ENCODE data around the gene COL16A1.

COL16A1 gene

GRCh38 chr1:31701091-31701736 is 2.6 kb downstream of the COL16A1 start:
- no peak for ATAC-seq
- peaks cover 32% of the 10 kb centered on the region for H3K27me3 Mint-ChIP-seq
- peak in 1 of 2 donors; percentile 31 for DNase-seq
- H3K9me3 Mint-ChIP-seq = no peaks in the 10 kb centered on the region
- H3K27ac Mint-ChIP-seq = no peak overlapping the region
- no peak overlapping the region for H3K4me3 Mint-ChIP-seq
- peaks cover 44% of the 10 kb centered on the region for H3K4me1 Mint-ChIP-seq

GRCh38 chr1:31700468-31701090 is 3.2 kb downstream of the COL16A1 start:
- H3K27ac Mint-ChIP-seq = no peak overlapping the region
- no peak for ATAC-seq

DNA sequence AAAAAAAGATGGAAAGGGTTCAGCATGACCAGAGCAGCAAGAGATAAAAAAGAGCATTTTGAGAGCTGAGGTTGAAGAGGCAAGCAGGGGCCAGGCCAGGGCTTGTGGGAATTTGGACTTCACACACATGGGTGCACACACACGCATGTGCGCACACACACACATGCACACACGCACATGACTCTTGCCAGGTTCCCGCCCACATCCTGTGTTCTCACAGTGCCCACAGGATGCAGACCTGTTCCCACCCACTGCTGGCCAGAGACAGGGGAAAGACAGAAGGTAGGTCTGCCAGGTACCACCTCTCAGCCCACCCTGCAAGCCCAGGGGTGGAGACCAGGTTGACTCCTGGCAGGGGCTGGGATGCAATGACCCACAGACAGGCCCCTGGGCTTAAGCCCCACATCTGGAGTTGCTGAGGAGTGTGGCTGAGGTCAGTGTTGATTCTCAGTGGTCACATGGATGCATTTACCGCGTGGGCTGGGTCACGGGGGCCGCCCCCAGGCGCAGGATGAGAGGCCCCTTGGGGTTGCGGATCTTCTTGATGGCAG is 4.4 kb downstream of the COL16A1 start:
- Mint-ChIP-seq H3K4me3 (no peak overlapping the region), H3K9me3 (no peaks in the 10 kb centered on the region), H3K27me3 (peaks cover 16% of the 10 kb centered on the region), H3K4me1 (peaks cover 27% of the 10 kb centered on the region), H3K27ac (peak overlapping the region in 1 of 2 donors; percentile 92)
- DNase-seq = peak in 1 of 2 donors; percentile 27
- ATAC-seq = peak; percentile 49

More at GRCh38 chr1:31700468-31701090, 3.2 kb downstream of the COL16A1 start:
- Mint-ChIP-seq H3K27me3 (peaks cover 28% of the 10 kb centered on the region), H3K9me3 (no peaks in the 10 kb centered on the region), H3K4me1 (peaks cover 38% of the 10 kb centered on the region), H3K4me3 (no peak overlapping the region)
- no peak for DNase-seq

GRCh38 chr1:31697369-31697984 is 6.3 kb downstream of the COL16A1 start:
- ATAC-seq (no peak), DNase-seq (no peak)
- H3K4me1 Mint-ChIP-seq = peaks cover 25% of the 10 kb centered on the region
- no peak overlapping the region for H3K4me3 Mint-ChIP-seq
- no peaks in the 10 kb centered on the region for H3K27me3 Mint-ChIP-seq
- H3K9me3 Mint-ChIP-seq = no peaks in the 10 kb centered on the region
- peak overlapping the region in 1 of 2 donors; percentile 59 for H3K27ac Mint-ChIP-seq

DNA sequence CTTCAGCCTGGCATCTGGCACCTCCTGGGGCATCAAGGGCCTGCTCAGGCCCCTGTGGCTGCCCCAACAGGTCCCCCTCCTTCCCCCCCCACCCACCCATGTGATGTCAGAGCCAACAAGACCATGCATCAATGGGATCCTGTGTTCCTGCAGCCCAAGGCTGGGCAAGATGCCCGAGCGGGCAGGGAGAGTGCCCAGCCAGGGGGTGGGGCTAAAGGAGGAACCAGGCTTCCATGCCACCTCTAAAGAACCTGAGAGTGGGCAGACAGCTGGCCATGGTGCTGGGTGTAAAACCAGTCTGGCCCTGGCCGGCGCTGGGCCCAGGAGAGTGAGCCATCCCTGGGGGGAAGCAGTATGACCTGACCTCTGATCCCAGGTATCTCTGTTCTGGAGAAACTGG is 7.6 kb downstream of the COL16A1 start:
- Mint-ChIP-seq H3K27ac (no peak overlapping the region), H3K4me1 (peaks cover 23% of the 10 kb centered on the region), H3K27me3 (no peaks in the 10 kb centered on the region), H3K4me3 (no peak overlapping the region), H3K9me3 (no peaks in the 10 kb centered on the region)
- DNase-seq (no peak), ATAC-seq (no peak)

DNA sequence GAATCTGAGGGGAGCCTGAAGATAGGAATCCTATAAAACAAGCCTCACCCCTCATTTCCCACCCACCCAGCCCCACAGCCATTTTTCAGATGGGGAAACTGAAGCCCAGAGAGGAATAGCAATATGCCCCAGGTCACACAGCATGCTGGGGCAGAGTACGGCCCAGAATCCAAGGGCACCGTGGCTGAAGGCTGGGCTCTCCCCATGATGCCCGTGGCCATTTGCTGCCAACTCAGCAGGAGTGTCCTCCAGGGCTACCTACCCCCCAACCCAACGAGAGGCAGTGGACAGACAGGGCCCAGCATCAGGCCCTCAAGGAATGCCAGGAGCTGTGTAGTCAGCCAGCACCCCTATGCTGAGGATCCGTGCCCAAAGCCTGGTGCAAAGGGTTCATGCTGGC is 8.5 kb downstream of the COL16A1 start:
- H3K27me3 Mint-ChIP-seq = no peaks in the 10 kb centered on the region
- H3K4me1 Mint-ChIP-seq = peaks cover 14% of the 10 kb centered on the region
- no peak for ATAC-seq
- H3K27ac Mint-ChIP-seq = peak overlapping the region in 1 of 2 donors; percentile 74
- no peaks in the 10 kb centered on the region for H3K9me3 Mint-ChIP-seq
- DNase-seq = no peak
- H3K4me3 Mint-ChIP-seq = no peak overlapping the region

GRCh38 chr1:31694964-31695313 is 8.9 kb downstream of the COL16A1 start:
- H3K27me3 Mint-ChIP-seq = no peaks in the 10 kb centered on the region
- no peak for DNase-seq
- peak overlapping the region in 1 of 2 donors; percentile 74 for H3K27ac Mint-ChIP-seq
- H3K9me3 Mint-ChIP-seq = no peaks in the 10 kb centered on the region
- H3K4me3 Mint-ChIP-seq = no peak overlapping the region
- peaks cover 12% of the 10 kb centered on the region for H3K4me1 Mint-ChIP-seq
- no peak for ATAC-seq

DNA sequence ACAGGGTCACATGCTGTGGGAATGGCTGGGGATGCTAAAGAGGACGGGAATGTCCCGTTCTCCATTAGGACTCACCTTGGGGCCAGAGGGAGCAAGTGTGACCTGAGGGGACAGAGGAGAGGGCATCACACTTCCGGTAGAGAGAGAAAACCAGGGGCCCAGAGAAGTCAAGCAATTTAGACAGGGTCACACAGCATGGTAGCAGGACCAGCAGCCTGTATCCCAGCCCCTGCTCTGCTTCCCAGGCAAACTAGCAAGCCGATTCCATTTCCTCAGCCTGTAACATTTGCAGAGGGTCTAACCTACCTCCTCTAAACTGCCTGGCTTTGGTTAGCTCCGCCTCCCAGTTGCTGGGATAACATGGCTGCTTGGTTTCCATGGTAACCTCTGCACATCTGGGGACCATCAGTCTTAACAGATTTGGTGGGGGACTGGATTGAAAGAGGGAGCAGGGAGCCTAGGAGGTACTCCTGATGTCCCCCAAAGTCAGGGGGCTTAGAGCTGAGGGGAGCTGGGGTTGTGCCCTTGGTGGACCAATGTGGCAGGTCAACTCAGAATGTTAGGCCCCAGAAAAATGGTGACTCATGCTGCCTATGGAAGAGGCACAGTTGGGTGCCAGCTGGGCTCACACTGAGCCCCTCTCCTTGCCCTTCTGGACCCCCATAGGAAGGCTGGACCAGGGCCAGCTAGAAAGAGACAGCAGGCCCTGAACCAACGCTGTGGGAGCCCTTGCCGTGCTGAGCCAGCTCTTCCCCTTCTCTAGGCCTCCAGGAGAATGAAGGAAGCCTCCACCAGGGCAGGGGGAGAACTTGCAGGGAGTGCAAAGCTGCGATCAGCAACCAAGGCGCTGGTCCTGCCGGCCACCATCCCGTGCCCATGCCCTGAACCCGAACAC is 9.5 kb downstream of the COL16A1 start:
- Mint-ChIP-seq H3K4me1 (peaks cover 5% of the 10 kb centered on the region), H3K4me3 (no peak overlapping the region), H3K27ac (no peak overlapping the region), H3K9me3 (no peaks in the 10 kb centered on the region), H3K27me3 (no peaks in the 10 kb centered on the region)
- no peak for ATAC-seq
- no peak for DNase-seq

GRCh38 chr1:31693231-31693630 is 10.6 kb downstream of the COL16A1 start:
- DNase-seq = no peak
- no peak overlapping the region for H3K4me3 Mint-ChIP-seq
- H3K27ac Mint-ChIP-seq = no peak overlapping the region
- H3K27me3 Mint-ChIP-seq = no peaks in the 10 kb centered on the region
- no peaks in the 10 kb centered on the region for H3K4me1 Mint-ChIP-seq
- ATAC-seq = no peak
- no peaks in the 10 kb centered on the region for H3K9me3 Mint-ChIP-seq

DNA sequence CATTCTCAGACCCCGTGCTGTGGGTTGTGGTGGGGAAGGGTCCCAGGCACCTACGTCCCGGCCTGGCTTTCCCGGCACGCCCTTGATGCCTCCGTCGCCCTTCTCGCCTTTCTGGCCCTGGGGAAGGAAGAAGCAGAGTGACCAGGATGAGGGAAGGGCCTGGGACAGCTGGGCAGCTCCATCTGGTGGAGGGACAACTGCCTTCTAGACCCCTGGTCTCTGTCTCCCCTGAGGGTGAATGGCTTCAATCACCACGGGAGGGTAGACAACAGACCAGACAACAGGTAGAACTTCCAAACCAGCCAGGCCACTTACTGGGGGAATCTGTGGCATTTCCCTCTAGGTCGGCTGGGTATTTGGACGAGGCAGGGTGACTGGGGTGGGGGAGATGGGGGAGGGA is 11.9 kb downstream of the COL16A1 start:
- Mint-ChIP-seq H3K4me1 (no peaks in the 10 kb centered on the region), H3K9me3 (no peaks in the 10 kb centered on the region), H3K27me3 (no peaks in the 10 kb centered on the region), H3K27ac (no peak overlapping the region), H3K4me3 (no peak overlapping the region)
- ATAC-seq (no peak), DNase-seq (no peak)

DNA sequence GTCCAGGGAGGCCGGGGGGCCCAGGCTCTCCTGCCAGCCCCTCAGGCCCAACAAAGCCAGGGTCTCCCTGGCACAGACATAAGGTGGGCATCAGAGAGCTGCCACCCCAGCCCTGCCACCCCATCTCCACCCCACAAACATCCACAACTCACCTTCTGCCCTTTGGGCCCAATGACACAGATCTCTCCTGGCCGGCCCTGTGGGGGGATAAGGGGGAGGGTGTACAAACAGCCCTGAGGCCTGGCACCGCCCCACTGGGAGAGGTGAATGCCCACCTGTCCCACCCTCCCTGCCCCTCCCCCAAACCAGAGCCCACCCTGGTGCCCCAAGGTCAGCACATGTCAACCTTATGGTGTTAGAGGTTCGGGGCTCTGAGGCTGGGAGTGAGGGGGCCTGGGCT is 12.4 kb downstream of the COL16A1 start:
- peaks cover under 1% of the 10 kb centered on the region for H3K27me3 Mint-ChIP-seq

GRCh38 chr1:31690921-31691320 is 12.9 kb downstream of the COL16A1 start:
- peak overlapping the region in 1 of 2 donors; percentile 34 for H3K27ac Mint-ChIP-seq
- no peaks in the 10 kb centered on the region for H3K4me1 Mint-ChIP-seq
- no peaks in the 10 kb centered on the region for H3K9me3 Mint-ChIP-seq
- H3K27me3 Mint-ChIP-seq = peaks cover 6% of the 10 kb centered on the region
- no peak overlapping the region for H3K4me3 Mint-ChIP-seq
- no peak for ATAC-seq
- no peak for DNase-seq

More for the DNA sequence above, 12.4 kb downstream of the COL16A1 start:
- Mint-ChIP-seq H3K4me3 (no peak overlapping the region), H3K9me3 (no peaks in the 10 kb centered on the region), H3K27ac (no peak overlapping the region), H3K4me1 (no peaks in the 10 kb centered on the region)
- ATAC-seq (peak; percentile 26), DNase-seq (no peak)

GRCh38 chr1:31689854-31690253 is 14.0 kb downstream of the COL16A1 start:
- DNase-seq = no peak
- Mint-ChIP-seq H3K4me1 (no peaks in the 10 kb centered on the region), H3K4me3 (no peak overlapping the region), H3K9me3 (no peaks in the 10 kb centered on the region), H3K27me3 (peaks cover 16% of the 10 kb centered on the region), H3K27ac (no peak overlapping the region)
- no peak for ATAC-seq

- DNase-seq (no peak), ATAC-seq (no peak)
- peaks cover 16% of the 10 kb centered on the region for H3K27me3 Mint-ChIP-seq
- H3K4me3 Mint-ChIP-seq = no peak overlapping the region
- no peaks in the 10 kb centered on the region for H3K4me1 Mint-ChIP-seq
- no peaks in the 10 kb centered on the region for H3K9me3 Mint-ChIP-seq
- H3K27ac Mint-ChIP-seq = no peak overlapping the region
Observed at GRCh38 chr1:31689379-31689778, 14.4 kb downstream of the COL16A1 start.

GRCh38 chr1:31688233-31688918 is 15.4 kb downstream of the COL16A1 start:
- DNase-seq (no peak), ATAC-seq (no peak)
- Mint-ChIP-seq H3K9me3 (no peaks in the 10 kb centered on the region), H3K4me1 (no peaks in the 10 kb centered on the region), H3K27ac (no peak overlapping the region), H3K27me3 (peaks cover 24% of the 10 kb centered on the region), H3K4me3 (no peak overlapping the region)

Measured in stimulated activated naive CD8-positive, alpha-beta T cell treated with anti-CD3 and anti-CD28 coated beads, Interleukin-15, amount 100 ng/mL, for 72 hours (primary cell).